GM06990 (cell line): Measurements from ENCODE around the gene IVD.

Experiments
- DNase-seq: peaks from one replicate; pipeline ENCODE4 v3.0.0-alpha.2; 2011; ENCODE audit not compliant: insufficient read length; ENCODE audit errors: extremely low read depth
- H3K27me3 ChIP-seq: replicated peaks from 2 replicates; pipeline ENCODE4 v1.6.0; 2011; ENCODE audit warnings: low read length; ENCODE audit not compliant: control insufficient read depth, insufficient read depth
- H3K36me3 ChIP-seq: 2 replicates; pipeline ENCODE4 v1.5.1; 2011; ENCODE audit warnings: low read length; ENCODE audit not compliant: control insufficient read depth, insufficient read depth
- H3K4me3 ChIP-seq: replicated peaks from 2 replicates; pipeline ENCODE4 v1.5.1; 2011; ENCODE audit warnings: low read depth, mild to moderate bottlenecking, control low read depth, low read length
- TF ChIP-seq, protein P1 (sequence below): IDR thresholded peaks from 2 replicates; pipeline ENCODE4 v1.5.1; 2011; ENCODE audit warnings: low read length, control low read depth, mild to moderate bottlenecking, inconsistent platforms; ENCODE audit not compliant: insufficient read depth, poor library complexity, severe bottlenecking

The IVD gene

DNA sequence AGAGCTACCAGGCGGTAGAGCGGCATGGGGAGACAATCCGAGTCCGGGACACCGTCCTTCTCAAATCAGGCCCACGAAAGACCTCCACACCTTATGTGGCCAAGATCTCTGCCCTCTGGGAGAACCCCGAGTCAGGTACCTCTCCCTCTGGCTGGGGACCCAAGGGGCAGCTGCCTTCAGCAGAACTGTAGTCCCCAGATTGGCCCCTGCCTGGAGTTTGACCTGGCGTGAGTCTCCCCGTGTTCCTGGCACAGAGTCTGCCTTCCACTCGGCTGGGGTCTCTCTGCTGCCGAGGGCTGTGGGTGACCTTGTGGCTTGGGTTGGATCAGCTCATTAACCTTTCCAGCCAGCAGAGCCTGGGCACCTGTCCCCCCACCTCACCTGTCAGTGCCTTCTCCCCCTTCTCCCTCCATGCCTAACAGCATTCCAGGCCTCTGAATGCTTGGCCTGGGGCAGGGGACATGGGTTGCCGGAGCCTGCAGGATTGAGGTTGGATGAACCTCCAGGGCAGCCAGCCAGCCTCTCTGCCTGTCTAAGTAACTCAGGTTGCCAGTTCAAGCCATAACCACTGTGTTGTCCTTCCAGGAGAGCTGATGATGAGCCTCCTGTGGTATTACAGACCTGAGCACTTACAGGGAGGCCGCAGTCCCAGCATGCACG lies 58.4 kb downstream of the IVD start:
- Histone ChIP-seq H3K27me3 (no peaks in the 10 kb centered on the region), H3K4me3 (no peak overlapping the region), H3K36me3 (peaks cover 19% of the 10 kb centered on the region)
- TF ChIP-seq, protein P1, sequence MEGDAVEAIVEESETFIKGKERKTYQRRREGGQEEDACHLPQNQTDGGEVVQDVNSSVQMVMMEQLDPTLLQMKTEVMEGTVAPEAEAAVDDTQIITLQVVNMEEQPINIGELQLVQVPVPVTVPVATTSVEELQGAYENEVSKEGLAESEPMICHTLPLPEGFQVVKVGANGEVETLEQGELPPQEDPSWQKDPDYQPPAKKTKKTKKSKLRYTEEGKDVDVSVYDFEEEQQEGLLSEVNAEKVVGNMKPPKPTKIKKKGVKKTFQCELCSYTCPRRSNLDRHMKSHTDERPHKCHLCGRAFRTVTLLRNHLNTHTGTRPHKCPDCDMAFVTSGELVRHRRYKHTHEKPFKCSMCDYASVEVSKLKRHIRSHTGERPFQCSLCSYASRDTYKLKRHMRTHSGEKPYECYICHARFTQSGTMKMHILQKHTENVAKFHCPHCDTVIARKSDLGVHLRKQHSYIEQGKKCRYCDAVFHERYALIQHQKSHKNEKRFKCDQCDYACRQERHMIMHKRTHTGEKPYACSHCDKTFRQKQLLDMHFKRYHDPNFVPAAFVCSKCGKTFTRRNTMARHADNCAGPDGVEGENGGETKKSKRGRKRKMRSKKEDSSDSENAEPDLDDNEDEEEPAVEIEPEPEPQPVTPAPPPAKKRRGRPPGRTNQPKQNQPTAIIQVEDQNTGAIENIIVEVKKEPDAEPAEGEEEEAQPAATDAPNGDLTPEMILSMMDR = no peak
- DNase-seq = no peak

DNA sequence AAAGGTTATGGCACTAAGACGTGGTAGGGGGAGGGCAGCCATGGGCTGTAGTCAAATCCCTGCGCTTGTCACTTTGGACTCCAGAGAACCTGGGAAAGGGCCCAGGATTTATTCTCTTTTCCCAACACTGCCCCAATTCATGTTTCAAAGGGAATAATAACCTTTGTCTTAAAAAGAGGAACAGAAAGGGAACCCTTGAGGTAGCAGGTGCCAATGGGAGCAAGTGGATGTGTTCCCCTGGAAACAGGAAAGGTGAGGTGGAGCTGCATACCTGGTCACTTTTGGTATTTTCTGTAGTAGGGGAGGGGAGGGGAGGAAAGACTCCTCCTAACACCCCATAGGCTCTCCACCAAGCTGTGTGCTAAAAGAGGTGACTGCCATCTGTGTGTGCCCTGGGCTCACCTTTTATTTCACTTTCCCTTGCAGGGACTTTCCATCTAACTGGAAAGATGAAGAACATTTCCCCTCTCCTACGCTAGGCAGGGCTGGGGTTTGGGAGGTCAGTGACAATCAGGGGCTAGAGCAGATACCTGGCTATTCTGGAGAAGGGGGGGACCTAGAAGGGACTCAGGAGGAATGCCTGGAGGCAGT lies 59.1 kb downstream of the IVD start:
- TF ChIP-seq, protein P1 = no peak
- Histone ChIP-seq H3K36me3 (peaks cover 14% of the 10 kb centered on the region), H3K4me3 (no peak overlapping the region), H3K27me3 (no peaks in the 10 kb centered on the region)
- DNase-seq = no peak

DNA sequence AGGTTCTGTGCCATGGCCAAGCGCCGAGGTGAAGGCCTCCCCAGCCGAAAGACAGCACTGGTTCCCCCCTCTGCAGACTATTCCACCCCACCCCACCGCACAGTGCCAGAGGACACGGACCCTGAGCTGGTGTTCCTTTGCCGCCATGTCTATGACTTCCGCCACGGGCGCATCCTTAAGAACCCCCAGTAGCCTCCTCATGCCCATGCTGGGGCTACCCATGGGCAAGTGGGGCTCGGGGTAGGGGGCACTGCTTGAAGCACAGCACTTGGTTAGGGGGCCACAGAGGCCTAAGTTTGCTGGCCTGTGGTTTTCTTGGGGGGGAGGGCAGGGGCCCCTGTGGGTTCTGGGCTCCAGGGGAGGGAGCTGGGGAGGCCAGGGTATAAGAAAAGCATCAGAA lies 60.3 kb downstream of the IVD start:
- Histone ChIP-seq H3K27me3 (no peaks in the 10 kb centered on the region), H3K36me3 (peaks cover 11% of the 10 kb centered on the region), H3K4me3 (no peak overlapping the region)
- TF ChIP-seq, protein P1 = no peak
- no peak for DNase-seq

DNA sequence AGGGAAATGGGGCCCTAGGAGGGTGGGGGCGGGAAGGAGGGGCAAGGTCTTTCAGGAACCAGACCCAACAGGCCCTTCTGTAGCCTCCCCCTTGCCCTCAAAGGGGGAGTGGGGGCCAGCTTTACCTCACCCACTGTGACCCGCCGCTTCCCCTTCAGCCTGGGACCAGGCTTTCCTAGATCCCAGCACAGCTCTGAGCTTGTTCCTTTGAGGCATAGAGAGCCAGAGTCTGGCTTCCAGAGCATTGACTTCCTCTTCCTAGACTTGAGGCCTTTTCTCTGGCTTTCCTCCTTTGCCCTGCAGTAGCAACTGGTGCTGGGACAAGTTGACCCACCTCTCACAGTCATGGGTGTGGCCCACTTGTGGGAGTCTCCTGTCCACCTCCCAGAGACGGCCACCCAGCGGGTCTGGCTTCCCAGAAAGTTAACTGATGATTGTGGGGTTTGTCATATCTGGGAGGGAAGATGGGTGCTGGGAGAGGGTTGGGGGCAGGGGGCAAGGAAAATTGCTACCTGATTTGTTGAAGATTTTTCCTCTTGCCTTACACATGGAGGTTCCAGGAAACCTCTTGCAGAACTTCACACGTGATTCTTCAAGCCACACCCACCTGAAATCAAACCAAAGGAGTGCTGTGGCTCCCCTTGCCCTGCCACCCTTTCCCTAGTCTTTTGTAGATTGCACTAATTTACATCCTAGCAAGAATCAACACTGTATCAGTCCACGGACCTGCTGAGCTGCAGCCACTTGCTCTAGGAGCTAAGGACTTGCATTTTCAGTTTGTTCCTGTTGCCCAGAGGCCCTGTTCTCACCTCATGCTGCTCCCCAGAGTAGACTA lies 61.0 kb downstream of the IVD start:
- TF ChIP-seq, protein P1 = no peak
- DNase-seq = no peak
- Histone ChIP-seq H3K27me3 (no peaks in the 10 kb centered on the region), H3K4me3 (no peak overlapping the region), H3K36me3 (peaks cover 11% of the 10 kb centered on the region)

DNA sequence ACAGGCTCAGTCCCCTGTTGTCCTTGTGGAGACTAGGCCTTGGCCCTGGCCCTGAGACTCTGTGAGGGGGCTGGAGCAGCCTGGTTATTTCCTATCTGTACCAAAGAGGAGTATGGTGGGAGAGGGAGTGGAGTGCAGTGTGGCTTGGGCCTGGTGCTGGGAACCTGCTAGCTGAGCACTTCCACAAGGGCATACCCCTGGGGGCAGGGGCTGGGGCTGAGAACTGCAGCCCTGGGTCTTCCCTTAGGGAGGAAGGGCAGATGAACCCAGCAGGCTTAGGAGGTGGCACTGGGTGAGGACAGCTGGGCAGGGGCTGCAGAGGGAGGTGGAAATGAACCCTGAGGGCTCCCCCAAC lies 61.6 kb downstream of the IVD start:
- TF ChIP-seq, protein P1 = no peak
- no peak for DNase-seq
- Histone ChIP-seq H3K4me3 (no peak overlapping the region), H3K36me3 (peaks cover 8% of the 10 kb centered on the region), H3K27me3 (no peaks in the 10 kb centered on the region)
